Measurements from ENCODE around the gene SLC14A1. TPM values are rescaled to one million over a fixed set of nuclear protein-coding genes. Genes with fewer than 3 reads are reported as not detected.

The SLC14A1 gene
- total and polyA plus RNA-seq, 2 experiments from 2014 or later = 0.21 to 0.53 TPM

GRCh38 chr18:45777393-45777792 is 53.4 kb downstream of the SLC14A1 start:
- peaks cover 3% of the 10 kb centered on the region for H3K4me1 Mint-ChIP-seq
- no peak overlapping the region for H3K27ac ChIP-seq (ENCODE audit: low read depth)
- no peak overlapping the region for H3K27ac Mint-ChIP-seq
- H3K27me3 ChIP-seq (ENCODE audit: insufficient read depth) = peaks cover 3% of the 10 kb centered on the region; the same call in 1 of the 2 replicates
- H3K9me3 Mint-ChIP-seq = peaks cover 4% of the 10 kb centered on the region
- peaks cover 4% of the 10 kb centered on the region; the same call in 1 of the 2 replicates for H3K4me1 ChIP-seq (ENCODE audit: insufficient read depth)
- H3K4me3 ChIP-seq = no peak overlapping the region
- ATAC-seq (no peak), DNase-seq (ENCODE audit: low spot score) (no peak)
- no peaks in the 10 kb centered on the region for H3K79me2 ChIP-seq (replicated peaks; ENCODE audit: insufficient read depth)
- H3K9me2 ChIP-seq (ENCODE audit: insufficient read depth) = peaks cover 25% of the 10 kb centered on the region
- H3K4me2 ChIP-seq = no peak overlapping the region
- no peak overlapping the region for H2AFZ ChIP-seq
- TF ChIP-seq CREB1 (CRISPR knock-in tag; IDR thresholded peaks at IDR 0.05; ENCODE audit: low read depth) = no peak
- TF ChIP-seq EZH2phosphoT487 (IDR thresholded peaks at IDR 0.05; ENCODE audit: unreplicated experiment) = no peak
- H3K4me3 Mint-ChIP-seq = no peak overlapping the region
- H3K36me3 Mint-ChIP-seq (ENCODE audit: low read depth) = no peaks in the 10 kb centered on the region
- H3F3A ChIP-seq (replicated peaks; ENCODE audit: low read depth) = 0 out of 2 replicates have a peak, but pooled peaks cover 3% of the 10 kb centered on the region
- H4K20me1 ChIP-seq (replicated peaks; ENCODE audit: insufficient read depth) = no peaks in the 10 kb centered on the region
- H3K27me3 Mint-ChIP-seq (ENCODE audit: insufficient read depth, low read depth, poor library complexity) = no peaks in the 10 kb centered on the region
- no peaks in the 10 kb centered on the region for H3K36me3 ChIP-seq (ENCODE audit: insufficient read depth)

- H3K79me2 ChIP-seq (replicated peaks; ENCODE audit: insufficient read depth) = no peaks in the 10 kb centered on the region
- TF ChIP-seq JUNB (IDR thresholded peaks at IDR 0.05; ENCODE audit: unreplicated experiment) (no peak), STAT1 (IDR thresholded peaks at IDR 0.05; ENCODE audit: unreplicated experiment) (no peak), EZH2 (IDR thresholded peaks at IDR 0.05; ENCODE audit: low read depth, unreplicated experiment) (no peak), CTCF (conservative IDR thresholded peaks at IDR 0.05; ENCODE audit: low read depth in 2 of 2) (no peak)
- TF ChIP-seq, protein P1, sequence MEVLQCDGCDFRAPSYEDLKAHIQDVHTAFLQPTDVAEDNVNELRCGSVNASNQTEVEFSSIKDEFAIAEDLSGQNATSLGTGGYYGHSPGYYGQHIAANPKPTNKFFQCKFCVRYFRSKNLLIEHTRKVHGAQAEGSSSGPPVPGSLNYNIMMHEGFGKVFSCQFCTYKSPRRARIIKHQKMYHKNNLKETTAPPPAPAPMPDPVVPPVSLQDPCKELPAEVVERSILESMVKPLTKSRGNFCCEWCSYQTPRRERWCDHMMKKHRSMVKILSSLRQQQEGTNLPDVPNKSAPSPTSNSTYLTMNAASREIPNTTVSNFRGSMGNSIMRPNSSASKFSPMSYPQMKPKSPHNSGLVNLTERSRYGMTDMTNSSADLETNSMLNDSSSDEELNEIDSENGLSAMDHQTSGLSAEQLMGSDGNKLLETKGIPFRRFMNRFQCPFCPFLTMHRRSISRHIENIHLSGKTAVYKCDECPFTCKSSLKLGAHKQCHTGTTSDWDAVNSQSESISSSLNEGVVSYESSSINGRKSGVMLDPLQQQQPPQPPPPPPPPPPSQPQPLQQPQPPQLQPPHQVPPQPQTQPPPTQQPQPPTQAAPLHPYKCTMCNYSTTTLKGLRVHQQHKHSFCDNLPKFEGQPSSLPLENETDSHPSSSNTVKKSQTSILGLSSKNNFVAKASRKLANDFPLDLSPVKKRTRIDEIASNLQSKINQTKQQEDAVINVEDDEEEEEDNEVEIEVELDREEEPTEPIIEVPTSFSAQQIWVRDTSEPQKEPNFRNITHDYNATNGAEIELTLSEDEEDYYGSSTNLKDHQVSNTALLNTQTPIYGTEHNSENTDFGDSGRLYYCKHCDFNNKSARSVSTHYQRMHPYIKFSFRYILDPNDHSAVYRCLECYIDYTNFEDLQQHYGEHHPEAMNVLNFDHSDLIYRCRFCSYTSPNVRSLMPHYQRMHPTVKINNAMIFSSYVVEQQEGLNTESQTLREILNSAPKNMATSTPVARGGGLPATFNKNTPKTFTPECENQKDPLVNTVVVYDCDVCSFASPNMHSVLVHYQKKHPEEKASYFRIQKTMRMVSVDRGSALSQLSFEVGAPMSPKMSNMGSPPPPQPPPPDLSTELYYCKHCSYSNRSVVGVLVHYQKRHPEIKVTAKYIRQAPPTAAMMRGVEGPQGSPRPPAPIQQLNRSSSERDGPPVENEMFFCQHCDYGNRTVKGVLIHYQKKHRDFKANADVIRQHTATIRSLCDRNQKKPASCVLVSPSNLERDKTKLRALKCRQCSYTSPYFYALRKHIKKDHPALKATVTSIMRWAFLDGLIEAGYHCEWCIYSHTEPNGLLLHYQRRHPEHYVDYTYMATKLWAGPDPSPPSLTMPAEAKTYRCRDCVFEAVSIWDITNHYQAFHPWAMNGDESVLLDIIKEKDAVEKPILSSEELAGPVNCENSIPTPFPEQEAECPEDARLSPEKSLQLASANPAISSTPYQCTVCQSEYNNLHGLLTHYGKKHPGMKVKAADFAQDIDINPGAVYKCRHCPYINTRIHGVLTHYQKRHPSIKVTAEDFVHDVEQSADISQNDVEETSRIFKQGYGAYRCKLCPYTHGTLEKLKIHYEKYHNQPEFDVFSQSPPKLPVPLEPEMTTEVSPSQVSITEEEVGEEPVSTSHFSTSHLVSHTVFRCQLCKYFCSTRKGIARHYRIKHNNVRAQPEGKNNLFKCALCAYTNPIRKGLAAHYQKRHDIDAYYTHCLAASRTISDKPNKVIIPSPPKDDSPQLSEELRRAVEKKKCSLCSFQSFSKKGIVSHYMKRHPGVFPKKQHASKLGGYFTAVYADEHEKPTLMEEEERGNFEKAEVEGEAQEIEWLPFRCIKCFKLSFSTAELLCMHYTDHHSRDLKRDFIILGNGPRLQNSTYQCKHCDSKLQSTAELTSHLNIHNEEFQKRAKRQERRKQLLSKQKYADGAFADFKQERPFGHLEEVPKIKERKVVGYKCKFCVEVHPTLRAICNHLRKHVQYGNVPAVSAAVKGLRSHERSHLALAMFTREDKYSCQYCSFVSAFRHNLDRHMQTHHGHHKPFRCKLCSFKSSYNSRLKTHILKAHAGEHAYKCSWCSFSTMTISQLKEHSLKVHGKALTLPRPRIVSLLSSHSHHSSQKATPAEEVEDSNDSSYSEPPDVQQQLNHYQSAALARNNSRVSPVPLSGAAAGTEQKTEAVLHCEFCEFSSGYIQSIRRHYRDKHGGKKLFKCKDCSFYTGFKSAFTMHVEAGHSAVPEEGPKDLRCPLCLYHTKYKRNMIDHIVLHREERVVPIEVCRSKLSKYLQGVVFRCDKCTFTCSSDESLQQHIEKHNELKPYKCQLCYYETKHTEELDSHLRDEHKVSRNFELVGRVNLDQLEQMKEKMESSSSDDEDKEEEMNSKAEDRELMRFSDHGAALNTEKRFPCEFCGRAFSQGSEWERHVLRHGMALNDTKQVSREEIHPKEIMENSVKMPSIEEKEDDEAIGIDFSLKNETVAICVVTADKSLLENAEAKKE (CRISPR knock-in tag; IDR thresholded peaks at IDR 0.05) = no peak
- no peak overlapping the region for H3K4me3 ChIP-seq
- H3K27ac Mint-ChIP-seq = no peak overlapping the region
- no peaks in the 10 kb centered on the region; the same call in 1 of the 3 replicates for H3K9me3 Mint-ChIP-seq
- H3K9me2 ChIP-seq (ENCODE audit: insufficient read depth) = peaks cover 15% of the 10 kb centered on the region; the same call in 1 of the 2 replicates
- no peak overlapping the region for H3K27ac ChIP-seq (ENCODE audit: low read depth)
- no peaks in the 10 kb centered on the region for H3K36me3 ChIP-seq (ENCODE audit: insufficient read depth)
- 0 out of 2 replicates have a peak overlapping the region, but pooled peaks have one; percentile 11 for H2AFZ ChIP-seq
- peaks cover 2% of the 10 kb centered on the region for H3K27me3 Mint-ChIP-seq (ENCODE audit: insufficient read depth, low read depth, poor library complexity)
- no peak overlapping the region for H3K4me2 ChIP-seq
- 0 out of 2 replicates have a peak, but pooled peaks cover 3% of the 10 kb centered on the region for H3F3A ChIP-seq (replicated peaks; ENCODE audit: low read depth)
- no peak for DNase-seq (ENCODE audit: low spot score)
- H3K4me1 ChIP-seq (ENCODE audit: insufficient read depth) = peaks cover 11% of the 10 kb centered on the region
- H3K4me3 Mint-ChIP-seq = no peak overlapping the region
- H3K4me1 Mint-ChIP-seq = peaks cover 15% of the 10 kb centered on the region
- H3K27me3 ChIP-seq (ENCODE audit: insufficient read depth) = no peaks in the 10 kb centered on the region
- no peaks in the 10 kb centered on the region for H4K20me1 ChIP-seq (replicated peaks; ENCODE audit: insufficient read depth)
- no peaks in the 10 kb centered on the region for H3K36me3 Mint-ChIP-seq (ENCODE audit: low read depth)
- ATAC-seq = no peak
Measured at GRCh38 chr18:45780568-45780967, 56.6 kb downstream of the SLC14A1 start.

Measured in GM23338 (cell line).